Stimulated activated CD4-positive, alpha-beta T cell treated with anti-CD3 and anti-CD28 coated beads, Interleukin-2, amount 100 ng/mL, for 24 hours (primary cell): ENCODE measurements around the gene GPBAR1.
"Not testable (repeated sequence)": the region's sequence is repeated elsewhere in the genome, so short reads cannot be mapped to it uniquely, and the experiment has no call there.

Experiments
- DNase-seq, 2 donors: peaks; one replicate each; pipeline ENCODE4 v3.0.0-alpha.2; 2020

Gene GPBAR1

DNA sequence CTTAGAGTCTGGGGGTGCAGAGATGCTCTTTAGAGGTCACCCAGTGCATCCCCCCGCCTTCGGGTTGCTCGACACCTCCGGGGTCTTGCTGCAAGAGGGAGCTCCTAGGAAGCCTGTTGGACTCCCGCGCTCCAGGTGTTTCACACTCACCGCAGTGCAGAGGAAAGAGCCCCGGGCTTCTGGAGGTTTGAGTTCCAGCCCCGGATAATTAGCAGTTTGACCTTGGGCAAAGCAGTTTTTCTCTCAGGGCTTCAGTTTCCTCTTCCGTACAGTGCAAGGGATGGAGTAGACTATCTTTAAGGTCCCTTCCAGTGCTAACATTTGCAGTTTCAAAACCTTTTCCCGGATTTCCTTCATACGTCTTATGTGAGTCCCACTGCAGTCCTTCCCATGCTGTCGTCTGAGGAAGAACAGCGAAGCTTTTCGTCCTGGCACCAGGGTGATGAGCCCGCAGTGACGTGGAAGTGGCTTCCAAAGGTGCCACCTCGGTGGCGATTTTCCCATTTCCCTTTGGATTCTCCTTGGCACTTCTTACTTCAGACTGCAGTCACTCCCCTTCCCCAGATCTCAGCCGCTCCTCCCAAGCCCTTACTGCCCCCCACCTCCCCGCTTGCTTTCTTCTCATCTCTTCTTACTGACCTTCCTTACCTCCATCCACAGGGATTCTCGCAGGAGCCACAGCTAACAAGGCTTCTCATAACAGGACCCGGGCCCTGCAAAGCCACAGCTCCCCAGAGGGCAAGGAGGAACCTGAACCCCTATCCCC, 10.1 kb downstream of the GPBAR1 start:
- DNase-seq, result no peak

DNA sequence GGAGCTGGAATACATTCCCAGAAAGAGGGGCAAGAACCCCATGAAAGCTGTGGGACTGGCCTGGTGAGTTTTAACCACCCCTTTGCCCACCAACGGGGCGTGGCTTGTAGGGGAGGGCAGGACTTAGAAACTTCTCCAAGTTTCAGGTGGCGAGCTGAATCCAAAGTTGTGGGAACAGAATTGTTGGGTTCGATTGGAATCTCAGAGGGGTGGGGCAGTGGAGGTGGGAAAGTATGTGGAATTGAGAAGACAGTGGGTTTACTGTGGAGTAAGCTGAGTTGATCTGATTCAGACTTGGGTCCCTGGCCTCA, 10.6 kb downstream of the GPBAR1 start:
- no peak for DNase-seq

DNA sequence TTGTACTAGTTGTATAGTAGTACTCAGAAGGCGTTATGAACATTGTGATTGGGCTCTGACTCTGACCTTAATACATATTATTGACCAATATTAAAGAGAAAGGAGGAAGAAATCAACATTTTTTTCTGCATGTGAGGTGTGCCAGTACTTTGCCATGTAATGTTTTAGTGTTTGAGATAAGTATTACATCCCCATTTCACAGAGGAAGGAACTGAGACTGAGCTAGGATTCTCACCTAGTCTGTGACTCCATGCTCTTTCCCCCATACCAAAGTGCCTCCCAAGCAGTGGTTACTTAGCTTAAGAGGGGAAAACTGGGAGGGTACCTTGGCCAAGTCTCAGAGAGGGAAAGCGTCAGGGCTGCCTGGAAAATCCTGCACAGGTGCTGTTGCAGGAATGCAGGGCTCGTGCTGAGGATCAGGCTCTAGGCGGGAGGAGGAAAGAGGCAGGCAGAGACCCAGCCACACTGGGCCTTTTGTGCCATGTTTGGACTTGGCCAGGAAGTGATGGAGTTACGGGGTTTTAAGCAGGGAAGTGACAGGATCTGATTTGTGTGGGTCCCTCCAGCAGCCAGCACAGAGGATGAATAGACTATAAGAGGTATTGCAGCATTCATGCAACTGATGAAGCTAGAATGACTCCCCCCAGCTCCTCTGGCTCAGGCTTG, 11.2 kb downstream of the GPBAR1 start:
- no peak for DNase-seq

DNA sequence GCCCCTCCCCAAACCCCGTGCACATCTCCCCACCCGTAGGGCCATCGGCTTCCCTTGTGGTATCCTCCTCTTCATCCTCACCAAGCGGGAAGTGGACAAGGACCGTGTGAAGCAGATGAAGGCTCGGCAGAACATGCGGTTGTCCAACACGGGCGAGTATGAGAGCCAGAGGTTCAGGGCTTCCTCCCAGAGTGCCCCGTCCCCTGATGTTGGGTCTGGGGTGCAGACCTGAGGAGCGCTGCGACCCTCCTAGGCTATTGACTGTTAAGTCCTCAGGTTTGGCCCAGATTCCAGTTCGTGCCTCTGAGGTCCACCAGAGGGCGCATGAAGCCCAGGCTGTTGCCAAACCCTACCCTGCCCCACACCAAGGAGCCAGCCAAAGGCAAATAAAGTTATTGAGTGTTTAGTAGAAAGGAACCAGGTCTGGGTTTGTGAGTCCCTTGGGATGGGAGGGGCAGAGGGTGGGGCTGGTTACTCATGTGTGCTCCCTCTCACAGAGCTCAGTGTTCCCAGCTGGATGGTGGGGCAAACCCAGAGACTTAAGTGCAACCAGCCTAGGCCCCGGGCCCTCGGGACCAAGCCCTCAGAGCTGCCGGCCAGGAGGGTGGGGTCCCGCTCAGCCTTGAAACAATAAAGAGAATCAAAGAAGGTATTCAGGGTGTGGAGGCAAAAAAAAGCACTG, 11.9 kb downstream of the GPBAR1 start:
- DNase-seq, result peak; percentile 79 to 80

DNA sequence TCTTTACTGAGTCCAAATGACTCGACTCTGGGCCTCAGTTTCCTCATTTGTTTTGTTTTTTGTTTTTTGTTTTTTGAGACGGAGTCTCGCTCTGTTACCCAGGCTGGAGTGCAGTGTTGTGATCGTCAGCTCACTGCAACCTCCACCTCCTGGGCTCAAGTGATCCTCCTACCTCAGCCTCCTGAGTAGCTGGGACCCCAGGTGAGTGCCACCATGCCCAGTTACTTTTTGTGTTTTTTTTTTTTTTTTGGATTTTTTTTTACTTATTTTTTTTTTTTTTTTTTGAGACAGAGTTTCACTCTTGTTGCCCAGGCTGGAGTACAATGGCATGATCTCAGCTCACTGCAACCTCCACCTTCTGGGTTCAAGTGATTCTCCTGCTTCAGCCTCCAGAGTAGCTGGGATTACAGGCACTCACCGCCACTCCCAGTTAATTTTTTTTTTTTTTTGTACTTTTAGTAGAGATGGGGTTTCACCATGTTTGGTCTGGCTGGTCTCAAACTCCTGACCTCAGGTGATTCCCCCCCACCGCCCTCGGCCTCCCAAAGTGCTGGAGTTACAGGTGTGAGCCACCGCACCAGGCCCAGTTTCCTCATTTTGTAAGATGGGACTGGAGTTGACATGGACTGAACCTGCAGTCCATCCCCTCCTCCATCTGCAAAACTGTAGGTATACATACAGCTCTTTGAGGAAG, 12.5 kb downstream of the GPBAR1 start:
- DNase-seq, result not testable (repeated sequence)

DNA sequence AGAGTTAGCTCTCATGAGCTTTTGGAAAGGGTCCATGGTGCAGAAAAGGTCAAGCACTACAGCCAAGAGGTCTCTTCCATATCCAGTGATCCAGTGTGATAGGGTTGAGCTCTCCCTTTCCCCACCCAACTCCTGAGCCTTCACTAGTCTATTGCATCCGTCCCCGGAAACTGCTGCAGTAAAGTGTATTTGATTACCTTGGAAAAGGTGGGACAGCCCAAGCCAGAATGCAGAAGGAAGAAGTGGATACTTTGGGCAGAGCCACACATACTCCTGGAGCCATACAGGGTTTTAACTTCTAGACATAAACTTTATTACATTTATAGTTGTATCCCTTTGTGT, 13.1 kb downstream of the GPBAR1 start:
- no peak for DNase-seq

DNA sequence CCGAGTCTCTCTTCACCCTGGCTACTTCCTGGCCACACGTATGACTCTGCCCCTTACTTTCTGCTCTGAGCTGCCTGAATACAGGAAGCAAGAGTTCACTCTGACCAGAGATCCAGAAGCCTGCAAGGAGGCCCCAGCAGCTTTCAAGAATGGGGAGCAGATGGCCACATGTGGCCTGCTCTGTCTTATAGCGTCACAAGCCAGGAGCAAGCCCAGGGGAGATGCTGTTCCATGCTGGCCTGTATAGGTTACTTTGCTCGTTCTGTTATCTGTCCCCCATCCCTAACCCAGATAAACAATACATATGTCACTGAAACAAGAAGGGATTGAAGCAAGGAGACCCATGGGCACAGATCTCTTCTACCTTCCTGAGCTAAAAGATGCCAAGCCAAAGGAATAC, 13.8 kb downstream of the GPBAR1 start:
- DNase-seq, result no peak

DNA sequence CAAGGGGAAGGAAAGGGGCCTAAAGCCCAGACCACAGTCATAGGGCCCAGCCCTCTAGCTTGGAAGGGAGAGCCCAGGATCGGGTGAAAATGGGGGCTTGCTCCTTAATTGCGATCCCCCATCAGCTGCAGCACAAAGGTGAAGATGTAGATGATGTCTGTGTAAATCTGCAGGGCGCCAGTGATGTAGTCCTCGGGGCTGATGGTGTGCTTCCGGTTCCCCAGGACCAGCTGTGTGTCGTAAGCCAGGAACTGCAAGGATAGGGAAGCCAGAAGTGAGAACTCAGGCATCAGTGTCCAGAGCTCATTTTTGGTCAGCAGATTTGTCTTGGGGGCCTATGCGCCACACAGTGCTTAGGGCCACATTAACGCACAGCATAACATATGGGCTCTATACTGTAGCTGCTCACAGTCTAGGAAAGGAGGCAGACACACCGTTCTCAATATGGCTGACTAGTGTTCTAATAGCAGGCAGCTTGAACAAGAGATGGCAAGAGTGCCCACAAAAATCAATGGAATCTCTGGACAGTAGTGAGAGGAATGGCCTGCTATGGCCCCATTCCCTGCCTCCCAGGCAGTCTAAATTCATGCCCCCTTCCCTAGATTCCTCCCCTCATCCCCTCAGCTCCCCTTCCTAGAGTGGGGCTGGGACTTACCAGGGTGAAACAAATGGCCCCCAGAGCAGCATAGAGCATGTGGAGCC, 14.7 kb downstream of the GPBAR1 start:
- no peak for DNase-seq

DNA sequence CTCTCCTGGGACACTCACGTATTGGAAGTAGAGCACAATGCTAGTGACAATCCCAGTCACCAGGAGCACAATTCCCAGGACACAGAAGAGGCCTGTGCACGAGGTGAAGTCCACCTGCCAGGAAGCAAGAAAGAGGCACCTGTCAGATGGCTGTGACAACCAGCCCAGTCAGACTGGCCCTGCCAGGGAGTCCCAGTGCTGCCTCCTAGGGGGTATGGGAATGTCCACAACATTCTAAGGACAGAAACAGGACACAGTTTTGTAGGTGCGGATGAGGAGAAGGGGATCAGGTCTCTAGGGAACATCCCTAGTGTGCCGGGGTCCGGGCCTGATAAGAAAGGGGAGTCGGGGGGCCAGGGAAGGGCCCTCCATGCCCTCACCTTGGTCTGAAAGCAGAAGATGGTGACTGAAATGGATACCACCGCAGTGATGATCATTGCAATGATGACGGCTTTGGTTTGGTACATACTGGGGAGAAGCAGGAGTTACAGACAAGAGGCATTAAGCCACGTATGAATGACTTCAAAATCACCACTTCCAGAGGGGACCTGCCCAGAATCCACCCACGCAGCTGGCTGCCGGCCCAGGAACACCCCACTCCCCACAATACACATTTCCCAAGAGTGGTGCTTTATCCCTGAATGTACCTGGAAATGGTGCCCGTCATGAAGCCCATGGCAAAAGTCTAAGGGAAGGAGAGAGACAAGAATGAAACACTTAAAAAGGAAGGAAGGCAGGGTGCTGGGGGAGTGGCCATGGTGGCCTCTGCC, 16.4 kb downstream of the GPBAR1 start:
- DNase-seq, result no peak

DNA sequence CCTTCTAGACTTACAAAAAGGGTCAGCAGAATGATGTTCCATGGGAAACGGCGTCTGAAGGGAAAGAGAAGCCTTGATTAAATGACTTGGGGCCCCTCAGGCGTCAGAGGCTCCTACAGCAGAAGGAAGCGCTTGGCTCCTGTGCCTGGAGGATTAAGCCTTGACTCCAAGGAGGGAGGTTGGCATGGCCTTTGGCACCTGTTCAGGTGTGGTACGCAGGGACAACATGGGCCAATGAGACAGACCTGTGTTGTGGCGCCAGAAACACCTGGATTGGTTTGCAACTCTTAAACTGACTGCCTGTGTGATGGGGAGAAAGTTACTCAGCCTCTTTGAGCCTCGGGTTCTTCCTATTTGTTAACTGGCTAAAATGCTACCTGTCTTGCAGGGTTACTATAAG, 17.1 kb downstream of the GPBAR1 start:
- DNase-seq, result no peak

DNA sequence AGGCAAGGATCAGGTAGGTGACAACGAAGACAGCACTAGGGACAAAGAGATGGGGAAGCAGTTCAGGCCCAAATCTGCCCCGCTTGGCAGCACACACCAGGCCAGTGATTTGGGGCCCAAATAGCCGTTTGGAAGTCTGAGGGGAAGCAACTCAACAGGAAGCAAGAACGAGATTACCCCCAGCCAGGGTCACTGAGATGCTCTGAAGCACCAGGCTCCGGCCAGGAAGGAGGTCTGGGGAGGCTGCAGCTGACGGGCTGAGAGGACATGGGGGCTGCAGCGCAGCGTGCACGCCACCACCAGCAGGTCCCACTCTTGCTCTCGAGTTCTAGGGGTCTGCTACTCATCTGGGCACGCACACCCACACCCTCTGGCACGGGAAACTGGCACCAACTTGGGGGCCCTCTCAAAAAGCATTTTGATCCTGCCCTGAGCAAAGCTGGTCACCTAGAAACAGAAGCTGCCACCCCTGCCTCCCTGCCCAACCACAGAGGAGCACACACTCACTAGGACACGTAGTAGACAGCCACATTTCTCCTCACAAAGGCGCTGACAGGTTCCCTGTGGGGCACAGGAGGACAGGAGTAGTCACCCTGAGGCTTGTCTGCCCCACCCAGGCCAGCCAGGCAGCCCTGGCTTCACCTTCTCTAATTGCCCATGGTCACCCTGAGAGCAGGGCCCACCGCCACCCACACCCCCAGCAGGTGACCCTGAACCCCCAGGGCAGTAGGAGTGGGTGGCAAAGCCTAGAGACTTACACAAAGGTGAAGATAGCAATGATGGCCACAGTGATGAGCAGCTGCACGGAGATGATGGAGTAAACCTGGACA, 17.9 kb downstream of the GPBAR1 start:
- no peak for DNase-seq

DNA sequence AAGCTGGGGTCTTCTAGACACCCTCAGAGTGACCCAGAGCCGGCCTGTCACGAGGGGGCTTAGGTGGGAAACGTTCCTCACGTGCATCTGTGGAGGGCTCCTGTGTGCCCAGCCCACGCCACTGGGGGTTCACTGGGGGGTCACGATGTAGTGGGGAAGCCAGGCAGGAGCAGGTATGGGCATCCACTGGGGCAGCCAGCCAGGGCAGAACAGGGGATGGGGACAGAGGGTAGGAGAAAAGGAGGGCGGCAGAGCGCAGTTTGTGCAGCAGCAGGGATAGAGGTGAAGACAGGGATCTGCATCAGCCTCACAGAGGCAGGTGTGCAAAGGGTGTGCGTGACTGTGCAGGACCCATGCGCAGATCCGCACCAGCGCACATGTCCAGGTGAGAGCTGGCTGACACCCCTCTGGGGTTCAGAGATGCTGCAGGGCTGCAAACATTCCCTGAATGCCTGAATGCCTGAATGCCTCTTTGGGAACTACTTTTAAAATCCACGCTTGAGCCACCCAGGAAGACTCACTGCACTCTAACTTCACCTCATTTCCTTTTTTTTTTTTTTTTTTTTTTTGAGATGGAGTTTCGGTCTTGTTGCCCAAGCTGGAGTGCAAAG, 19.6 kb downstream of the GPBAR1 start:
- DNase-seq, result no peak

DNA sequence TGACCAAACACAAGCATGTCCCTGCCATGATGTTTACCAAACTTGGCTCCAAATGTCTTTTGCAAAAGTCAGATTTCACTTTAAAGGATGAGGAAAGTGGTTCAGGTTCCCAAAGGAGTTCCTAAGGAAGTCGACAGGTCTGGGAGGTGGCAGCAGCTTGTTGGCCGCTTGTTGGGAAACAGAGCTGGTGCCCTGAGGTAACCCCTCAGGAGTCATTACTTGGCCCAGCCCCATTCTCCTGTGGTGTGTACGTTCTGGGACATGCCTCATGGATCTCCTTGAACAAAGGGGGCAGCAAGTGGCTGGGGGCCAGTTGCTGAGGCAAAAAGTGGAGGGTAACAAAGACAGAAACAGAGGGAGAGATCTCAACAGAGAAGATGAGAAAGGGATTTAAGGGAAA, 20.6 kb downstream of the GPBAR1 start:
- no peak for DNase-seq

DNA sequence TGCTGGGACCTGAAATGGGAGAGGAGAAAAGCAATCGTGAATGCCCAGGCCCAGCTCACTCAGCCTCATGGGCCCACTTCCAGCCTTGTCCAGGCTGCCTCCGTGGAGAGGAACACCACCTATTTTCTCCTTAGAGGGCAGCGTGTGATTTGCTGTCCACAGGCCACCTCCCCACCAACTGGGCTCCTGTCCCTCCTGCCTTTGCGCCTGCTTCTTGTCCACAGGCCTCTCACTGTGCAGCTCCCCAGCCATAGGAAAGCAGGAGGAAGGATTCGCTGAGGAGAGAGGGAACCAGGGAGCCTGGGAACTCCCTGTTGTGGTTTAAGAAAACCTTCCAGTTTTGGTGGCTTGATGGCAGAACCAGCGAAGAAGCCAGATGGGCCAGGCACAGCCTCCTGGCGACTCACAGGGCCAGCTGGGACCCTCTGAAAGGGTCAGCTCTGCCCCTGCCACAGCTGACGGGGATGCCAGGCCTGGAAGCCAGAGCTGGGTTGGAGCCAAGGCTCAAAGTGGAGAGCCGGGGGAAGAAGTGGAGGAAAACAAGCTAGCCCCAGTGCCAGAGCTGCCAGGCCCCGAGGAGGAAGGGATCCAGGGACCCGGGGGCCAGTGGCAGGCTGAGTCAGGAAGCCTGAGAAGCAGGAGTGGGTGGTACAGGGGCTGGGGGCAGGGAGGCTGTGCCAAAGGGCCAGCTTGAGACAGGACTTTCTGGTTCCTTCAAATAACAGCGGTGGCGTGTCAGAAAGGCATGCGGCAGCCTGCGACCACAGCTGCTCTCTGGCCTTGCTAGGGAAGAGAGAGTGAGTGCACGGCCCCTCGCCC, 21.6 kb downstream of the GPBAR1 start:
- no peak for DNase-seq

DNA sequence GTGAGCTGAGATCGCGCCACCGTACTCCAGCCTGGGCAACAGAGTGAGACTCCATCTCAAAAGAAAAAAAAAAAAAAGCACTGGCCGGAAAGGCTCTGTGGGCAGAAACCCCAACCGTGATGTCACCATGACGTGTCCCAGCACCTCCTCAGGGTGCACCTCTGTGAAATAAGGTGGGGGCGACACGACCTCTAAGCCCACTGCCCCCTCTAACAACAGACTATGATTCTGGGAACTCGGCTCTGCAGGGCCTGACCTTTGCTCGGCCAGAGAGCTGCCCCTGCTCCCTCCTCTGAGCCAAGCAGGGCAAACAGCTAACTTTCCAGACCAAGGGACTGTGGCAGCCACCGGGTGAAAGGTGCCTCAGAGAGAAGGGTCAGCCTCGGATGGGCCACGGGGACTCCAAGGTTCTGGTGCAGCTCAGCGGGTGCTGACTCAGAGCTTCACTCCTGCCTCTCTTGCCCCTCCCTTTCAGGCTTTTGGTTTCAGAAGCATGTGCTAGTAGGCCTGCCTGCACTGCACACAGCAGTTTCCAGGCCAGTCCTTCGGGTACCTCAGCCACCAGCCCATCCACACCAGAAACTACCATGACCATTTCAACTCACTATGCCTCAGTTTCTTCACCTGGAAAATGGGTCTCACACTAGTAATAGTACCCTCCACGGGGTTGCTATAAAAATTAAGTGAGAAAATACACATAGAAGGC, 23.4 kb downstream of the GPBAR1 start:
- peak; percentile 65 to 67 for DNase-seq

DNA sequence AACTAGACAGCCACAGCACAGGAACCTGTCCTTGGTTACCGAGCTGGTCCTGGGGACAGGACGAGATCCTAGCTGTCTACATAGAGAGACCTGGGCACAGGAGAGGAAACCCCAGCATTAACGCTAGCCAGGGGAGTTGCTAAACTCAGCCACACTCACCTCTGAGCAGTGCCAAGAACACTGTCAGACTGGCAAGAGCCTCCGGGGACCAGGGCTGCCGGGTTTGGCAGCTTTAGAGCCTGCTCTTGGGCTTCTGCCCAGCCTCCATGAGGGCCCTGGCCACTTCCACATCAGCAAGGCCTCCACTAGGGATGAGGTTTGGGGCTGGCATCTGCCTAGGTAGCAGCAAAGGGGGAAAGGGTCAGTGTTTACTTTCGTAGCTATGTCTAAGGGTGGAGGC, 24.8 kb downstream of the GPBAR1 start:
- no peak for DNase-seq

DNA sequence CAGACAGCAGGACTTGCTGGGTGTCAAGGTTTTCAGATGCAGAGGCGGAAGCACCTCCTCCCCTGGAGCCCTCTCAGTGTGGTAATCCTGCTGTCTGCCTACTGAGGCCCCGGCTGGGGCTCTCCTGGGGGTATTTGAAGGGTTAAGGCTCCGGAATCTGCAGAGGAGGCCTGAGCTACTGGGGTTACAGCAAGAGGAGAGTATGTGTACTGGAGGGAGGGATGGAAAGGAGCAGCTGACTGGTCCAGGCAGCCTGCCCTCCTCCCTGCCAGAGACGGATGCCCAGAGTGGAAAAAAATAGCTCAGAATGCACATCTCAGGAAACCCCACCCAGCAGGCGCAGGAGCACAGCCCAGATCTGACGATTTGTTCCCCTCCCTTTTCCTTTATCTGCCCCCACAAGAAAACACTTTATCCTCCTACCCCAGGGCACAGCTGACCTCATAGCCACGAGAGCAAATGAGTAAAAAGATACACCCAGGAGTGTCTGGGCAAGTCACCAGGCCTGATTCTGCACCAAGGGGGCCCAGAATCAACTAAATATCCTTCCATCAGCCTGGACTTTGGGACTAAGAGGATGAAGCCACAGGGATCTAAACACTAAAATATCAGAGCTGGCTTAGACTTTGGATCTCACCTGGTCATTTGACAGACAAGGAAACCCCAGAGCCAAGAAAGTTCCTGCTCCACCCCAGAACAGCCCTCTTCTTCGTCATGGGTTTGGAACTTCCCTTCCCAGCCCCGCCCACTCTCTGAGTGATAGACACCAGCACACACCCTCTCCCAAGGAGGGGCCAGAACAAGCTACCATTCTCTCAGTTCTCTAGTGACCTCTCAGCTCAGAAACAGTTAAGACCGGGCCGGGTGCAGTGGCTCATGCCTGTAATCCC, 26.0 kb downstream of the GPBAR1 start:
- peak; percentile 79 for DNase-seq

DNA sequence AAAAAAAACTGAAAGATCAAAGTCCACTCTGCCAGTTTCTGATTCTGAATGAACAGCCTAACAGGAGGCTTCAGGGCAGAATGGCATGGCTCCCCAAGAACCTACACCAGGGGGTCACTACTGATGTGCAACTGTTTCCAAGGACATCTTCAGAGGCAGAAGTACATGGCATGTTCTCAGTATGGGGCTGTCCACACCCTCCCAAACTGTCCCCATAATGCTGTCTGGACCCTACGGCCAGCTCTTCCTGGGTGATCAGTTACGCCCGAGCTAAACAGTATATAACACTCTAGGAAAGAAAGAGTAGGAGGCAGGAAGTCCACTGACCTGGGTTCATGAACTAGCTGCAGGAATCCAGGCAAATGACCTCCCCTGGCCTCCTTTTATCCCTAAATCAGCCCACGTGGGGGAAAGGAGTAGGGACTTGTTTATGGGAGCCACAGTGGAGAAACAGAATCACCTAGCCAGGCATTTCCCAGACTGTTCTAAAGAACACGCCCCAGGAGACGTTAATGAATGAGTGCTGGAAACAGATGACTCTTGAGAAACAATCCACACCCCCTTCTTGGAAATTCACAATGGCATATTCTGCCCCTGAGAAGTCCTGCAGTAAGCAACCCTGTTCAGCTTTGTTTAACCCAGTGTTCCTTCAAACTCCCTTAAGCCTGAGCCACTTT, 29.0 kb downstream of the GPBAR1 start:
- DNase-seq, result no peak
